Activated CD8-positive, alpha-beta memory T cell treated with anti-CD3 and anti-CD28 coated beads for 48 hours (primary cell): ENCODE measurements around the gene MMP19.
"Not testable (repeated sequence)": the region's sequence is repeated elsewhere in the genome, so short reads cannot be mapped to it uniquely, and the experiment has no call there.

Source experiments
- DNase-seq, 3 experiments: peaks; one replicate each; pipeline ENCODE4 v3.0.0-alpha.2; 2020; ENCODE audit warnings: low read depth in 2 of 3, low spot score in 2 of 3

The MMP19 gene, protein sequence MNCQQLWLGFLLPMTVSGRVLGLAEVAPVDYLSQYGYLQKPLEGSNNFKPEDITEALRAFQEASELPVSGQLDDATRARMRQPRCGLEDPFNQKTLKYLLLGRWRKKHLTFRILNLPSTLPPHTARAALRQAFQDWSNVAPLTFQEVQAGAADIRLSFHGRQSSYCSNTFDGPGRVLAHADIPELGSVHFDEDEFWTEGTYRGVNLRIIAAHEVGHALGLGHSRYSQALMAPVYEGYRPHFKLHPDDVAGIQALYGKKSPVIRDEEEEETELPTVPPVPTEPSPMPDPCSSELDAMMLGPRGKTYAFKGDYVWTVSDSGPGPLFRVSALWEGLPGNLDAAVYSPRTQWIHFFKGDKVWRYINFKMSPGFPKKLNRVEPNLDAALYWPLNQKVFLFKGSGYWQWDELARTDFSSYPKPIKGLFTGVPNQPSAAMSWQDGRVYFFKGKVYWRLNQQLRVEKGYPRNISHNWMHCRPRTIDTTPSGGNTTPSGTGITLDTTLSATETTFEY

DNA sequence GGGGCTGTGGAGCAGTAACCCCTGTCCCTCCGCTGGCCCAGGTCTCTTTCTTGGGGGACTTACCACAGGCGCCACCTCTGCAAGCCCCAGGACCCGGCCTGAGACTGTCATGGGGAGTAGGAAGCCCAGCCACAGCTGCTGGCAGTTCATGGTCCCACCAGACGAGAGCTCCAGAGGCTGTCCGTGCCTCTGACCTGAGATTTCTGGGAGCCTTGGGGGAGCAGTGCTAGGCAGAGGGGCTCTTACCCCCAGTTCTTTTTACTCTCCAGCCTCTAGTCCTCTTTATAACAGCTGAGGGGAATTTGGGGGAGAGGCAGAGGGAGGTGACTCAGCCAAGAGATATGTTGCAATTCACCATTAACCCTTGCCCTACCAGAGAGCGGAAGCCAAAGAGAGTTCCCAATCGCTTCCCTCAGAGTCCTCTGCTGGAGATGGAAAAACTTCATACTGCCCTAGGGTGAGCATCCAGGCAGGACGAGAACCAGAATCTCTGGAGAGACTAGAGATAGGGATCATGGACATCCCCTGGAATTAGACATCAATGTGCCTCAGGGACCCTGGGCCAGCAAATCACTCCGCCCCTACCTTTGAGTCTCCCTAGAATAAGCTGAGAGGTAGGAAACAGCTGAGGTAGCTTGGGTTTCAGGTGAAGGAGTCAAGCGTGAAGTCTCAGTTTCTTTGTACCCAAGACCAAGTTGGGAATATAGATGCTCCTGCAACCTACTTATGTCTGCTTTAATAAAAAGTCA lies at the start of gene MMP19:
Gene MMP19, minus strand, starts transcription at position 256 of the 749 bp plus-strand sequence. Its CDS starts 106 bp downstream, at position 150.
- DNase-seq: no peak

DNA sequence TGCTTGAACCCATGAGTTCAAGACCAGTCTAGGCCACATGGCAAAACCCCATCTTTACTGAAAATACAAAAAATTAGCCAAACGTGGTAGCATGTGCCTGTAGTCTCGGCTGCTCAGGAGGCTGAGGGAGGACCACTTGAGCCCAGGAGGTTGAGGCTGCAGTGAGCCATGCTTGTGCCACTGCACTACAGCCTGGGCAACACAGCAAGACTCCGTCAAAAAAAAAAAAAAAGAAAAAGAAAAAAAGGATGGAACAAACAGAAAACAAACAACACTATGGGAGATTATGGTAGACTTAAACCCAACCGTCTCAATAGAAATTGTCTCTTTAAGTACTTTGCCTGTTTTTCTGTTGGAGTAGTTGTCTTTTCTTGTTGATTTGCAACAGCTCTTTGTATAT lies 48.6 kb upstream of the MMP19 start:
- DNase-seq: no peak

DNA sequence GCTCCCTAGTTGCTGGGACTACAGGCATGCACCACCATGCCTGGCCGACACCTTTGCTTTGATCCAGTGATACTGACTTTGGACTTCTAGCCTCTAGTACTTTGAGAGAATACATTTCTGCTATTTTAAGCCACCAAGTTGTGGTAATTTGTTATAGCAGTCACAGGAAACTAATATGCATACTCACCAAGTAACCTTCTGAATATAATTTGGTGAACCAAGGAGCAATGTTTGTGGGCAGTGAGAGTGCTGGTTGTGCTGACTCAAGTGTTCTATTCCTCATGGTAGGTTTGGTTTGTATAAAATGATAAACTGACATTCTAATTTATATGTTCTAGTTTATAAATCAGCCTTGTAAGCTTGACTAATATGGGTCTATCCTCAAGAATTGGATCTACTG lies 42.4 kb upstream of the MMP19 start:
- DNase-seq: no peak

DNA sequence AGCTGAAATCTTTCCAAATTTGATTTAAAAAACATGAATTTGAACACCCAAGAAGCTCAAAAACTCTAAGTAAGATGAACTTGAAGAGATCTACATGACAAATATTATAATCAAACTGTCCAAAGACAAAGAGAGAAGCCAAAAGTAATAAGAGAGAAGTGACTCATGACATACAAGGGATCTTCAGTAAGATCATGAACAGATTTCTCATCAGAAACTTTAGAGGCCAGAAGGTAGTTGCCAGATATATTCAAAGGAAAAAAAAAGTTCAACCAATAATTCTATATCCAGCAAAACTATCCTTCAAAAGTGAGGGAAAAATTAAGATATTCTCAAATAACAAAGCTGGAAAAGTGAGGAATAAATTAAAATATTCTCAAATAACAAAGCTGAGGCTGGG lies 35.1 kb upstream of the MMP19 start:
- no peak for DNase-seq

DNA sequence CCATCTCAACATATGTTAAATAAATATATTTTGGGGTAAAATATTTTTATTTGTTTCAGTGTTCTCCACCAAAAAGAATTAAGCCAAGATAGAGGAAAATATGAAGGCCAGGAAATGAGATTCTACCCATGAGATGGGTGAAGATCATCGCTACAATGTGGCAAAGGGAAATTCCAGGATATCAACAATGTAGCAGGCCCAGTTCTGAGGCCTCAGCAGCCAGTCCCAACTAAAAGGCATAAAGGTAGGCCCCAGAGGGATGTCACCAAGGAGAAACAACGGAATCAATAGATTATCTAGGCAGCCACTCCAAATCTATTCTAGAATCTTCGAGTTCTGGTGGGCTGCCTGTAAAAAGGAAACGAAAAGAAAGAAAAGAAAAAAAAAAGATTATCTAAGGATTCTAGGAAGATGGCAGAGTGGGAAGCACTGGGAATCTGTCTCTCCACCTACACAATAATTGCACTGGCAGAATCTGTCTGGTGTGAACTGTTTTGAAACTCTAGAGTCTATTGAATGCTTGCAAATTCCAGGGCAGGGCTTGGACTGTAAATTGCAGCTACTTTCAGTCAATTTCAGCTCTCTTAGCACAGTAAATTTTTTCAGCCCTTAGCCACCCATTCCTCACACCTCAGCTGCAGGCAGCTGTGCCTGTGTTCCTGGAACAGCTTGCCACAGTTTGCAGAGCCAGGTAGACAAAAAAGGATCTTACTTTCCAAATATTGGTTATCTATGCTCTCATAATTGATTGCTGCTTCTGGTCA lies 33.1 kb upstream of the MMP19 start:
- no peak for DNase-seq

DNA sequence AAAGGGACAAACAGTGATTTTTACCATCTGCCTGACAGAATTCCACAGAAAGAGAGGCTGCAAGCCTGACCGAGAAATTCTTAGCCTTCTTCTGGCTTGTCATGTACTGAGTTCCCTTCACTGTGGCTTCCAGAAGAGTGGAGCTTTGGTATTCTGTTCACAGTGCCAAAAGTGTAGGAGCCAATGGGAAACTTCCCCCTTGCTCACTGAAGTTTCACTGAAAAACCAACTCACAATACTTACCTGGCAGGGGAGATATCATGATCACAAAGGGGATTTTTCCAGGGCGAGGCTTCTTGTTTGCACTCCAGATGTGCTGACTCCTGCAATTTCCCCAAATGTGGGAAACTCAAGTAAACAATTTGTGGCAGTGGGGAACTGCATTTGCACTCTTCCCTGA lies 31.7 kb upstream of the MMP19 start:
- no peak for DNase-seq

DNA sequence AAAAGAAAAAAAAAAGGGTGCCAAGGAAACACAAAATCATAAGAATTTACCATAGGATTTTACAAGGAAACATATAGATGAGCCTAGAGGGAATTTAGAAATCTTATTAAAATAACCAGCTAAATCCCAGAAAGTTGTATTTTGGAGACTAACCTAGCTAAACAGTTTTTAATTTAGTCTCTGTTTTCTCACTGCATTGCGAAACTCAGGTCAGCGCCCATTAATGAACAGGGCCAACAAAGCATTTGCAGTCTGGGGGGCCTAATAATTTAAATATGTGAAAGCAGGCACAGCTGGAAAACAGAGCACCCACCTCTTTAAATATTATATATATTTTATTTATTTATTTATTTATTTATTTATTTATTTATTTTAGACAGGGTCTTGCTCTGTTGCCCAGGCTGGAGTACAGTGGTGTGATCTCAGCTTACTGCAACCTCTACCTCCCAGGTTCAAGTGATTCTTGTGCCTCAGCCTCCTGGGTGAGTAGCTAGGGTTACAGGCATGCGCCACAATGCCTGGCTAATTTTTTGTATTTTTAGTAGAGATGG lies 23.8 kb upstream of the MMP19 start:
- not testable (repeated sequence) for DNase-seq

DNA sequence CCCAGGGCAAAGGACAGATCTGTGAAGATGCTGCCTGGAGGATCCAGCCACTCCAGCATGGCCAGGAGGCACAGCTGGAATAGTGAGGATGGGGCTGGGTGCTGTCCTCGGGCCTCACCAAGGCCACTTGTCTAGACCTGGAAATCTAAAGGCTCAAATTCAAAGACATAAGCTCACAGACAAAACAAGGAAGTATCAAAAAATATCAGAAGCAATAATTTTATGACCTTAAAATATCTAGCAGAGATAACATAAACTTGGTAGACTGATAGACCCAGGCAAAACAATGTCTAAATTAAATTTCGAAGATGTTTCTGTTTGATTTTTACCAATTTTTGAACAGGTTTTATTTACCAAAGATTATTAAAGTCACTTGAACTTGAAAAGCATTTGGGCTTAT lies 22.6 kb upstream of the MMP19 start:
- no peak for DNase-seq

DNA sequence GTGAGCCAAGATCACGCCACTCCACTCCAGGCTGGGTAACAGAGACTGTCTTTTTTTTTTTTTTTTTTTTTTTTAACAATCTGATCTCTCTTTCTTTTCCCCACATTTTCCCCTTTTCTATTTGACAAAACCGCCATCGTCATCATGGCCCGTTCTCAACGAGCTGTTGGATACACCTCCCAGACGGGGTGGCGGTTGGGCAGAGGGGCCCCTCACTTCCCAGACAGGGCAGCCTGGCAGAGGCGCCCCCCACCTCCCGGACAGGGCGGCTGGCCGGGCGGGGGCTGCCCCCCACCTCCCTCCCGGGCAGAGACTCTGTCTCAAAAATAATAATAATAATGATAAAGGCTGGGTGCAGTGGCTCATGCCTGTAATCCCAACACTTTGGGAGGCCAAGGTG lies 20.2 kb upstream of the MMP19 start:
- DNase-seq: not testable (repeated sequence)

DNA sequence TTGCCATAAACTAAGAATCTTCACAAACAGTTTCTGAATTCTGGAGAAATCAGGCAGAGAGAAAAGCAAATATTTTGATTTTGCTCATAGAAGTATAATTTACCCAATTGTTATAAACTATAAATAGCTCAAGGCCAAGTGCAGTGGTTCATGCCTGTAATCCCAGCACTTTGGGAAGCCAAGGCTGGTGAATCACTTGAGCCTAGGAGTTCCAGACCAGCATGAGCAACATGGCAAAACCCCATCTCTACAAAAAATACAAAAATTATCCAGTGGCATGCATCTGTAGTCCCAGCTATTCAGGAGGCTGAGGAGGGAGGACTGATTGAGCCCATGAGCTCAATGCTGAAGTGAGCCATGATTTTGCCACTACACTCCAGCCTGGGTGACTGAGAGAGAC lies 19.6 kb upstream of the MMP19 start:
- no peak for DNase-seq

DNA sequence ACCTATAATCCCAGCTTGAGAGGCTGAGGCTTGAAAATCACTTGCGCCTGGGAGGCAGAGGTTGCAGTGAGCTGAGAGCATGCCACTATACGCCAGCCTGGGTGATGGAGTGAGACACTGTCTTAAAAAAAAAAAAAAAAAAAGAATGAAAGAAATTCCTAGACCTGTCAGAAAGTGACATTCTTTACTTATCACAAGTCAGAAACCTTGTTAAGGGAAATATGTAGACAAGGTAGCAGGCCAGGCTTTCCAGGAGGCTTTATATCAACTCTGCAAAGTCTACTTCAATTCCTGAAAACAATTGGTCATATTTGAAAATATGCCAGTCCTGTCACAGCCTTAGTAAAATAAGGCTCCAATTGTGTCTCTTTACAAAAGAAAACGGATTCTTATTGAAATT lies 19.1 kb upstream of the MMP19 start:
- no peak for DNase-seq

DNA sequence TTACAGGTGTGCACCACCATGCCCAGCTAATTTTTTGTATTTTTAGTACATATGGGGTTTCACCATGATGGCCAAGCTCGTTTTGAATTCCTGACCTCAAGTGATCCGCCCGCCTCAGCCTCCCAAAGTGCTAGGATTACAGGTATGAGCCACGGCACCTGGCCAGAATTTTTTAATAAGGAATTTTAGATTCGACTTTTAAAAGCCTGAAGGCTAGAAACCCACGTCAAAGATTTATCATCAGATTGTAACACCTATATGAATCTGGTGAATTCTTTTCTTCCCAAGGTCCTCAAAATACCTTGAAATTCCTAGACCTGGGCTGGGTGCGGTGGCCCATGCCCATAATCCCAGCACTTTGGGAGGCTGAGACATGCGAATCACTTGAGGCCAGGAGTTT lies 18.7 kb upstream of the MMP19 start:
- DNase-seq: no peak

DNA sequence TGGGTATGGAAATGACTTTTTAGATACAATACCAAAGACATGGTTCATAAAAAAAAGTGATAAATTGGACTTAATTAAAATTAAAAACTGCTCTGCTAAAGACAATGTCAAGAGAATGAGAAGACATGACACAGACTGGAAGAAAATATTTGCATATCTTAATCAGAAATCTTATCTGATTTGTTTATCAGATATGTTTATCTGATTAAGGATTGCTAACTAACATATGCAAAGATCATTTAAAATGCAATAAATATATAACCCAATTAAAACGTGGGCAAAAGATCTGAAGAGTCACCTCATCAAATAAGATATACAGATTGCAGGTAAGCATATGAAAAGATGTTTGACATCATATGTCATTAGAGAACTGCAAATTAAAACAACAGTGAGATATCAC lies 10.0 kb upstream of the MMP19 start:
- no peak for DNase-seq

DNA sequence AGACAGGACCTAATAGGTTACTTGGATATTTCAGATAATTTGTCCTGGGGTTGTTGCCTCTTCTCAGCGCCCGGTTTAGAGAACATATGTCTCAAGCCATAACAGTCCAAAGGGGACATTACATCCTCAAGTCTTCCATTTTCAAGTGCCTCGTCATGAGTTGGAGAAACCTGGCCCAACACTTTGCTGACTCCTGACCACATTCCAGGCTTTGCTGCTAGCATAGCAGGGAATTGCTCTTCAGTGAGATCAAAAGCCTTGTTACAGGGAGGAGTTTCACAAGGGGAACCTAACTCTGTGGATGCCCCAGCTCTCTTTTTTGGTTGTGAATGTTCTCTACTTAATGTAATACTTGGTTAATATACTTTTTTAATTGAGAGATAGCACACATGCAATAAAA lies 8.2 kb upstream of the MMP19 start:
- no peak for DNase-seq

DNA sequence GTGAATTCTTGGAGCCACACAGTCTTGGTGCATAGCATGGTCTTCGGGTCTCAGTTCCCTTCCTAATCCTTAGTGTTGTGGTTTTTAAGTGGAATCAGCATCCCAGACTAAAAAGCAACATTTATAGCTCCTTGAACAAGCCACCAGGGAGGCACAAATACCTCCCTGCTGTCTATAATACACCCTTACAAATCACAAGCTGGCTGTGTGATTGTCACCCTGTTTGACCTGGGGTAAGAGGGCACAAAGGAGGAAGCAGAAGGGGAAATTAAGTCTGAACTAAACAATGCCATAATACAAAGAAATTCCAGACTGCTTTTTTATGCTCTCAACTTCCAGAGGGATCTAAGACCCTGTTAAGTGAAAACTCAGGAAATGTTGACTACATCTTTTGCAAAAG lies 7.7 kb upstream of the MMP19 start:
- no peak for DNase-seq

DNA sequence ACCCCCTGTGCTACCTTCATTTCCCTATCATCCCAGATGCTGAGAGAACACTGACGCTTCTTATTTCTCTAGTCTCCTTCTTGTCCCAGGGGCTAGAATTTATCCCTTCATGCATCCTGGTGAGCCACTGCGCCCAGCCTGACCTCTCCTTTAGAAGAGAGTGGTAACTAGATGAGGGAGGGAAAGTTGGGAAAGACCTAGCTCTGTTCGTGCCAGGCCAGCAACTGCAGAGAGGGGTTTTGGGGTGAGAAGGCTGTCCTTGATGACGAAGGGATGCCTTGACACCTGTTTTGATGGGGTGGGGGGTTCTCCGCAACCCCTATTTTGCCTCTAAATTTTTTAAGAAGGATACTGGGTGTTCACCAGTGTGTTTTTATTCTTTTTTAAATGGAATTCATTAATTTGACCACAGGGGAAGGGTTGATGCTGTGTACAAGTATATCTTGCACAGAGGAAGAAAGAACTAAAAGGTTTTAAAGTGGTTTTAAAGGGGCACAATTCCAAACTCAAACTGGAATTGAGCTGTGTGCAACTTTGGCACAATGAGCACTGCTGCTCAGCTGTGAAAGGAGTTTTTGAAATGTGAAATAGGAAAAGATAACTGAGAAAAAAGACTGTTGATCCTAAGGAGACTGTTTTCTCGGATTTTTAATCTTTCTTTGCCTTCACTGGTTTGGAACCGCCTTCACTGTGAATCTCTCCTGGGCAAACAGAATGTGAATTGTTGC lies 7.0 kb upstream of the MMP19 start:
- DNase-seq: no peak

DNA sequence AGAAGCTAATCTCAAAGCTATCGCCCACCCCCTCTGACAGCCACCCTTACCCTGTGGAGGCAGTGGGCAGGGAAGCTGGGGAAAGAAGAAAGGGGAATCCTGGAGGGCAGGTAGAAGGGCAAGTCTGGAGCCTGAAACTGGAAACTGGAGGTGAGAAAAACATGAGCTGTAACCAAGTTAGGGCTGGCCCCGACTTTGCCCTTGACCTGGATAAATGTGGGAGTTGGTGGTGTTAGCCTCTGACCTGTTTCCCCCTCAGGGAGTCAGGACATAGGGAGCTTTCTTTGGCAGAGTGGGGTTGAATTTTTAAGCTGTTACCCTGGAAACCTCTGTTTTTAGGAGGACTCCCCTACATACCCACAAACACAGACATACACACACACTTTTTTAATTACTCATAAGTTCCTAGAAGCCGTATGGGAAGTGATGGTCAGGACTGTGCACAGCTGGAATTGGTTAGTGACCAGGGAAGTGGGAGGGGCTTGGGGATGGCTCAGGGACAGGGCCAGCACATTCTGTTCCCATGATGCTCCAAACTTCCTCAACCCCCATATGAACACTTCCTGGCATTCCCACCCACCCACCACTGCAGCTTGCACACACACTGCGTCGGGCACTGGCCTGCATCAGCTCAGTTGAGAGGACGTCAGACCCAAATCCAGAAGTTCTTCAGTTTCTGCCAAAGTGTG lies 5.0 kb upstream of the MMP19 start:
- no peak for DNase-seq

DNA sequence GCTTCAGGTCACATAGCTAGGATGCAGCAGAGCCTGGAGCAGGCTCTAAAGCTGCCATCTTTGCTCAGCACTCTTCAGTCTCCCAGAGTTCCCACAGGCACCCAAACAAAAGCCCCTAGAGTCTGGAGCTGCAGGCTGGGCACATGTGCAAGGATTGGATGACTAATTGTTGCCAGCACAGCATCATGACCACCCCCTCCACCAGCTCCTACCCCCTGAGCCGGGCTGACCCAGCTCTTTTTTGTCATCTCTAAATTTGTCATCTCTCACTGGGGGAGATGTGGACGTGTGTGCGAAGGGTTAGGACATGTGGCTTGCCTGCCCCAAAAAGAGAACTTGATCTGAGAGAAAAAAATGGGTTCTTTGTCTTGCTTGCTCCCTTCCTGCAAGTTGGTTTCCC lies 4.3 kb upstream of the MMP19 start:
- no peak for DNase-seq

DNA sequence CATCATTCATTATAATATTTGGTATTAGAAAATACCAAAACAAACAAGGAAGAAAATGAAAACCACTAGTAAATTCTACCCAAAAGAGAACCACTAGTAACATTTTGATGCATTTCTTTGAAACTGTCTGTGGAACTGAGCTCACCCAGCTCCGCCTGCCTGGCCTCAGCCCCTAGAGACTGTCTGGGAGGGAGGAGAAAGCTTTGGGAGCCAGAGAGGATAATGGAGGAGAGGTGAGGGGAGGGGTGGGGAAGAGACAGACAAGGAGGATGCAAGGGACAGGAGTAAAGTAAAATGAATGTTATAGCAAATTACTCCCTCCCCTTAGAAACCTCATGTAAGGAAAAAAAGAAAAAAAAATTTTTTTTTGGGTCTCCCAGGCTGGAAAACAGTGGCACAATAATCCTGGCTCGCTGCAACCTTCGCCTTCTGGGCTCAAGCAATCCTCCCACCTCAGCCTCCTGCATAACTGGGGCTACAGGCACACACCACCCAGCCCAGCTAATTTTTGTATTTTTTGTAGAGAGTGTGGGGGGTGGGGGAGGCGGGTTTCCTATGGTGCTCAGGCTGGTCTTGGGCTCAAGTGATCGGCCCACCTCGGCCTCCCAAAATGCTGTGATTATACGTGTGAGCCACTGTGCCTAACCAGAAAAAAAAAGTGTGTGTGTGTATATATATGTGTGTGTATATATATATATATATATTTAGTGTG lies 3.2 kb upstream of the MMP19 start:
- DNase-seq: no peak

DNA sequence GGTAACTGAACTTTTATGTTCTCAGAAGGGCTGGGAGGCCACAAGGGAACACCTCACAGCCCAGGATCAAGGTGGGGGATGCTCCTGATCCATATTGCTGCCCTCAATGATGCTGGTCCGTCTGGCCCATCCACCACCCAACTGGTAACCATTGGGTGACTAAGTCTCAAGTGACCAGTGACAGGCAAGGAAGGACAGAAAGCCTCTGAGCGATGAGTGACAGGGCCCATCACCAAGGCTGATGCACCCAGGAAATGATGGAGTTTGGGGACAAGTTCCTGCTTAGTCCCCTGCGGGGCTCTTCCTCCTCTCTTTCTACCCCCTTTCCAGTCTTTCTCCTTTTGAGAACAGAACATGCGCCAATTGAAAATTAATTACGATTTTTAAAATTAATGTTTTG lies 2.6 kb upstream of the MMP19 start:
- DNase-seq: no peak
